ENCODE measurements around the gene GABRB3.

DNA sequence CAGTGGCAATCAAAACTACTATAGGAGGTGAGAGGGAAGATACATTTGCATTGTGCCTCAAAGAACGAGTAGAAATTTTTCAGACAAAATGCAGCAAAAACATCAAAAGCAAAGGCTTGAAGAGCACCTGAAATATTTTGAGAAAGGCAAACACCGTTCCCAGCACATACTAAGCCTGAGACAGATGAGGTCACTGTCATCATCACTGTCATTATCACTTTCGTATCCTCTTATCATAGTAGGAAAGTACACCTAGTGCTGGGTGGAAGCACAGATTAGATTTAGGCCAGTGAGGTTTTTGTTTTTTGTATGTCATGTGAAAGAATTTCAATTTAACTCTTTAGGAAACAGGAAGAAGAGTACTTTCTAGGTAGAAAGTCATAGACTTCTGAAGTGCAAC, 222.0 kb downstream of the GABRB3 start:
- TF ChIP-seq JUND (IDR thresholded peaks at IDR 0.05; ENCODE audit: low read length) (no peak), RFX5 (IDR thresholded peaks at IDR 0.05; ENCODE audit: borderline replicate concordance, low read depth, low read length) (no peak), ASH2L (IDR thresholded peaks at IDR 0.05; ENCODE audit: low read length) (no peak), PHF8 (conservative IDR thresholded peaks at IDR 0.05; ENCODE audit: low read depth, low read length) (no peak), CTCF (IDR thresholded peaks at IDR 0.05; ENCODE audit: control extremely low read depth in 1 of 3, insufficient read depth in 1 of 3, low read depth in 1 of 3, low read length in 3 of 3) (no peak), EZH2 (IDR thresholded peaks at IDR 0.05; ENCODE audit: low read depth, low read length, severe bottlenecking) (no peak), GTF2F1 (IDR thresholded peaks at IDR 0.05; ENCODE audit: borderline replicate concordance, low read depth, low read length) (no peak), SP2 (IDR thresholded peaks at IDR 0.05; ENCODE audit: low read length) (no peak), CHD2 (IDR thresholded peaks at IDR 0.05; ENCODE audit: low read length) (no peak), SIRT6 (IDR thresholded peaks at IDR 0.05; ENCODE audit: low read length) (no peak)
- TF ChIP-seq, protein P1, sequence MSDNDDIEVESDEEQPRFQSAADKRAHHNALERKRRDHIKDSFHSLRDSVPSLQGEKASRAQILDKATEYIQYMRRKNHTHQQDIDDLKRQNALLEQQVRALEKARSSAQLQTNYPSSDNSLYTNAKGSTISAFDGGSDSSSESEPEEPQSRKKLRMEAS (IDR thresholded peaks at IDR 0.05), result no peak

Data from H1 (cell line).